H9 (cell line): ENCODE data around the gene GPALPP1. TPM values are rescaled to one million over a fixed set of nuclear protein-coding genes. Genes with fewer than 3 reads are reported as not detected.

Experiments
- DNase-seq: peaks from one replicate; pipeline ENCODE4 v3.0.0-alpha.2; 2017
- H2AFZ ChIP-seq: one replicate; pipeline ENCODE4 v1.6.1; 2013; ENCODE audit warnings: mild to moderate bottlenecking, low read length, control low read depth, moderate library complexity
- H2AK5ac ChIP-seq: 2 replicates; pipeline ENCODE4 v1.6.1; 2013; ENCODE audit warnings: low read length, control low read depth, mixed read lengths; ENCODE audit not compliant: insufficient read length
- H2BK120ac ChIP-seq: one replicate; pipeline ENCODE4 v1.6.1; 2013; ENCODE audit warnings: low read depth, mild to moderate bottlenecking, low read length, control low read depth, inconsistent platforms; ENCODE audit not compliant: poor library complexity, severe bottlenecking
- H2BK12ac ChIP-seq: 2 replicates; pipeline ENCODE4 v1.6.1; 2013; ENCODE audit warnings: low read length, control low read depth, mixed read lengths, low read depth; ENCODE audit not compliant: insufficient read length
- H2BK15ac ChIP-seq: 2 replicates; pipeline ENCODE4 v1.6.1; 2013; ENCODE audit warnings: low read depth, low read length, control low read depth
- H2BK20ac ChIP-seq: one replicate; pipeline ENCODE4 v1.6.1; 2013; ENCODE audit warnings: low read depth, mild to moderate bottlenecking, low read length, control low read depth, inconsistent platforms; ENCODE audit not compliant: poor library complexity, severe bottlenecking
- H2BK5ac ChIP-seq: 2 replicates; pipeline ENCODE4 v1.6.1; 2013; ENCODE audit warnings: low read length, control low read depth, mixed read lengths; ENCODE audit not compliant: insufficient read length
- H3K14ac ChIP-seq: 2 replicates; pipeline ENCODE4 v1.6.1; 2013; ENCODE audit warnings: low read length, control low read depth; ENCODE audit not compliant: insufficient read depth
- H3K18ac ChIP-seq: 2 replicates; pipeline ENCODE4 v1.6.1; 2013; ENCODE audit warnings: low read depth, mild to moderate bottlenecking, mixed read lengths, low read length, control low read depth; ENCODE audit not compliant: insufficient read length
- H3K23ac ChIP-seq: 2 replicates; pipeline ENCODE4 v1.6.1; 2013; ENCODE audit warnings: low read length, control low read depth, mixed read lengths, low read depth; ENCODE audit not compliant: insufficient read length
- H3K23me2 ChIP-seq: 2 replicates; pipeline ENCODE4 v1.6.1; 2013; ENCODE audit warnings: low read depth, mild to moderate bottlenecking, mixed read lengths, low read length, control low read depth; ENCODE audit not compliant: insufficient read length, poor library complexity, severe bottlenecking
- H3K27ac ChIP-seq: 2 replicates; pipeline ENCODE4 v1.5.1; 2013; ENCODE audit warnings: low read length, control low read depth, mixed read lengths, low read depth; ENCODE audit not compliant: insufficient read length
- H3K27me3 ChIP-seq: 2 replicates; pipeline ENCODE4 v1.6.1; 2013; ENCODE audit warnings: low read length, control low read depth, inconsistent platforms; ENCODE audit not compliant: insufficient read depth
- H3K4ac ChIP-seq: 2 replicates; pipeline ENCODE4 v1.6.1; 2013; ENCODE audit warnings: low read depth, mild to moderate bottlenecking, control low read depth, inconsistent platforms, low read length, moderate library complexity
- H3K4me1 ChIP-seq: 2 replicates; pipeline ENCODE4 v1.6.1; 2013; ENCODE audit warnings: low read length, control low read depth, inconsistent platforms; ENCODE audit not compliant: insufficient read depth
- H3K4me2 ChIP-seq: 2 replicates; pipeline ENCODE4 v1.6.1; 2013; ENCODE audit warnings: low read length, control low read depth, mixed read lengths; ENCODE audit not compliant: insufficient read length, insufficient read depth
- H3K56ac ChIP-seq: 2 replicates; pipeline ENCODE4 v1.6.1; 2013; ENCODE audit warnings: low read depth, mild to moderate bottlenecking, mixed read lengths, low read length, control low read depth; ENCODE audit not compliant: insufficient read length
- H3K79me1 ChIP-seq: 2 replicates; pipeline ENCODE4 v1.6.1; 2013; ENCODE audit warnings: low read depth, mild to moderate bottlenecking, moderate library complexity, low read length, control low read depth, inconsistent platforms; ENCODE audit not compliant: insufficient read depth, poor library complexity, severe bottlenecking
- H3K79me2 ChIP-seq: 2 replicates; pipeline ENCODE4 v1.6.1; 2013; ENCODE audit warnings: low read length, control low read depth, inconsistent platforms; ENCODE audit not compliant: insufficient read depth
- H3K9ac ChIP-seq: 2 replicates; pipeline ENCODE4 v1.6.1; 2013; ENCODE audit warnings: low read length, control low read depth, mixed read lengths; ENCODE audit not compliant: insufficient read length; ENCODE audit errors: extremely low read depth
- H3K9me3 ChIP-seq: one replicate; pipeline ENCODE4 v1.6.1; 2013; ENCODE audit warnings: low read depth, low read length, inconsistent platforms; ENCODE audit not compliant: control insufficient read depth
- H3T11ph ChIP-seq: one replicate; pipeline ENCODE4 v1.6.1; 2013; ENCODE audit warnings: mild to moderate bottlenecking, low read length, control low read depth, inconsistent platforms
- H4K20me1 ChIP-seq: one replicate; pipeline ENCODE4 v1.6.1; 2013; ENCODE audit not compliant: control insufficient read depth, insufficient read length, insufficient read depth
- H4K5ac ChIP-seq: 2 replicates; pipeline ENCODE4 v1.6.1; 2013; ENCODE audit warnings: low read depth, mild to moderate bottlenecking, mixed read lengths, low read length, control low read depth; ENCODE audit not compliant: insufficient read length
- H4K8ac ChIP-seq: replicated peaks from 2 replicates; pipeline ENCODE4 v1.6.1; 2013; ENCODE audit warnings: low read length, control low read depth, mixed read lengths, low read depth; ENCODE audit not compliant: insufficient read length
- H4K91ac ChIP-seq: 2 replicates; pipeline ENCODE4 v1.6.1; 2013; ENCODE audit warnings: low read depth, mild to moderate bottlenecking, moderate library complexity, mixed read lengths, low read length, control low read depth; ENCODE audit not compliant: insufficient read length
- H3K27ac Mint-ChIP-seq, 3 experiments: 2 replicates in 2 of 3; 3 replicates in 1 of 3; pipeline ENCODE4 v1.8.0; 2020 to 2021; ENCODE audit warnings: mixed read lengths in 3 of 3, mild to moderate bottlenecking in 1 of 3, moderate library complexity in 1 of 3
- H3K27me3 Mint-ChIP-seq: 2 replicates; pipeline ENCODE4 v1.8.0; 2021; ENCODE audit warnings: low read depth, mild to moderate bottlenecking, moderate library complexity, mixed read lengths
- H3K36me3 Mint-ChIP-seq, 3 experiments: 2 replicates in 2 of 3; 3 replicates in 1 of 3; pipeline ENCODE4 v1.8.0; 2020 to 2021; ENCODE audit warnings: low read depth in 3 of 3, mixed read lengths in 3 of 3; ENCODE audit not compliant: insufficient read depth in 1 of 3
- H3K4me1 Mint-ChIP-seq, 2 experiments: 2 replicates each; pipeline ENCODE4 v1.8.0; 2020; ENCODE audit warnings: mixed read lengths in 2 of 2
- H3K4me3 Mint-ChIP-seq, 2 experiments: 2 replicates in 1 of 2; 3 replicates in 1 of 2; pipeline ENCODE4 v1.8.0; 2020 to 2021; ENCODE audit warnings: mild to moderate bottlenecking in 2 of 2, mixed read lengths in 2 of 2, moderate library complexity in 1 of 2
- H3K9me3 Mint-ChIP-seq, 2 experiments: 2 replicates in 1 of 2; 3 replicates in 1 of 2; pipeline ENCODE4 v1.8.0; 2020; ENCODE audit warnings: mild to moderate bottlenecking in 2 of 2, mixed read lengths in 2 of 2, moderate library complexity in 1 of 2
- WGBS: extraction: QIAGEN DNeasy Blood & Tissue Kit; methylation state at CpG from one replicate; pipeline ENCODE4 v1.1.7; 2013; ENCODE audit warnings: missing lambda C conversion rate, low lambda C conversion rate, mixed read lengths; ENCODE audit not compliant: insufficient read length; ENCODE audit errors: extremely low coverage; 5-methylcytosine and 5-hydroxymethylcytosine counted together
- total RNA-seq: library from RNA; stranded (reverse); gene quantifications from 2 replicates; pipeline ENCODE4 v1.2.1, GENCODE V29; 2021
- TF ChIP-seq, protein P1 (sequence below): fragments of 200-600 bp; sonication (generic); conservative IDR thresholded peaks from 3 replicates; pipeline ENCODE4 v1.8.0; 2021; ENCODE audit warnings: antibody characterized with exemption, mild to moderate bottlenecking

The GPALPP1 gene
- total RNA-seq, 1 experiment from 2014 or later = 21.9 TPM

DNA sequence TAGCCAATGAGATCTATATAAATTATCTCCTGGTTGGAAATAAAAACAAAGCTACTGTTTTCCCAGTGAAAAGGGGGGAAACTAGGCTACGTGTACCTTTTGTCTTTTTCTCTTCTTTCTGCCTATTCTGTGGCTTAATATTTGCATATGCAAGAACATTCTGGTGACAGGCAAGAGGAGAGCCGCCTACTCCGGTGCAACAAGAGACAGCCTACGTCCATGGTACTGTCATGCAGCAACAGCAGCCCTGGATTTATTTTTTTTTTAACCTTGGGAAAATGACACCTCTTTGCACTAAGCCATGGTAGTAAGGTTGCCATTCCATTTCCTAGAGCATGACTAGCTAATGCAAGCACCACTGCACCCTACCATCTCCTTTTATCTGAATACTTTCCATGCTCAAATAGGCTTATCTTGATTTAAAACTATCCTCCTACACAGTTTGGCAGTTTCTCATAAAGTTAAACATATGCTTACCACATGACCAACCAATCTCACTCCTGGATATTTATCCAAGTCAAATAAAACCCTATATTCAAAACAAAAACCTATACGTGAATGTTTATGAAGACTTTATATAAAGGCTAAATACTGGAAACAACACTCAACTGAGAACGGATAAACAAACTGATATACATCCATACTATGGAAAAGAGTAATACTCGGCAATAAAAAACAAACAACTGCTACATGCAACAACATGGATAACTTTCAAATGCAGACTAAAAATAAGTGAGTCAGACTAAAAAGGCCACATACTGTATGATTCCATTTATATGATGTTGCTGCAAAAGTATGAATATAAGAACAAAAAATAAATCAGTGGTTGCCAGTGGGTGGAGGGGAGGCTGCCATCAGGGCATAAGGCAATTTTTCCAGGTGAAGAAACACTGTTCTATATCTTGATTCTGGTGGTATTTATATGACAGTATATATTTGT, 17.4 kb upstream of the GPALPP1 start:
- Histone ChIP-seq H2AFZ (no peak overlapping the region), H3K4ac (no peak overlapping the region), H3K56ac (no peak overlapping the region), H3T11ph (no peak overlapping the region), H3K14ac (no peak overlapping the region), H3K4me2 (no peak overlapping the region), H3K18ac (no peak overlapping the region), H3K79me1 (no peaks in the 10 kb centered on the region), H3K27me3 (no peaks in the 10 kb centered on the region), H2BK120ac (no peak overlapping the region), H3K9me3 (no peaks in the 10 kb centered on the region), H4K8ac (no peak overlapping the region), H2AK5ac (no peak overlapping the region), H2BK12ac (no peak overlapping the region), H4K20me1 (no peaks in the 10 kb centered on the region), H3K4me1 (no peaks in the 10 kb centered on the region), H4K91ac (no peak overlapping the region), H3K23ac (no peak overlapping the region), H4K5ac (no peak overlapping the region), H3K79me2 (no peaks in the 10 kb centered on the region), H2BK15ac (no peak overlapping the region), H2BK20ac (no peak overlapping the region), H3K9ac (no peak overlapping the region), H3K23me2 (no peaks in the 10 kb centered on the region), H2BK5ac (no peak overlapping the region), H3K27ac (no peak overlapping the region)
- Mint-ChIP-seq H3K9me3 (no peaks in the 10 kb centered on the region), H3K36me3 (peaks cover 11 to 22% (median 16%) of the 10 kb centered on the region in 3 experiments; a peak in 6 of 7 replicates), H3K4me3 (no peak overlapping the region), H3K27ac (peak overlapping the region in 2 of 3 experiments; percentile 4 to 64; a peak in 2 of 7 replicates), H3K27me3 (no peaks in the 10 kb centered on the region), H3K4me1 (peaks cover 9 to 11% of the 10 kb centered on the region in 2 experiments)
- WGBS = 100% methylated on average over 1 of the region's 7 CpGs
- TF ChIP-seq, protein P1, sequence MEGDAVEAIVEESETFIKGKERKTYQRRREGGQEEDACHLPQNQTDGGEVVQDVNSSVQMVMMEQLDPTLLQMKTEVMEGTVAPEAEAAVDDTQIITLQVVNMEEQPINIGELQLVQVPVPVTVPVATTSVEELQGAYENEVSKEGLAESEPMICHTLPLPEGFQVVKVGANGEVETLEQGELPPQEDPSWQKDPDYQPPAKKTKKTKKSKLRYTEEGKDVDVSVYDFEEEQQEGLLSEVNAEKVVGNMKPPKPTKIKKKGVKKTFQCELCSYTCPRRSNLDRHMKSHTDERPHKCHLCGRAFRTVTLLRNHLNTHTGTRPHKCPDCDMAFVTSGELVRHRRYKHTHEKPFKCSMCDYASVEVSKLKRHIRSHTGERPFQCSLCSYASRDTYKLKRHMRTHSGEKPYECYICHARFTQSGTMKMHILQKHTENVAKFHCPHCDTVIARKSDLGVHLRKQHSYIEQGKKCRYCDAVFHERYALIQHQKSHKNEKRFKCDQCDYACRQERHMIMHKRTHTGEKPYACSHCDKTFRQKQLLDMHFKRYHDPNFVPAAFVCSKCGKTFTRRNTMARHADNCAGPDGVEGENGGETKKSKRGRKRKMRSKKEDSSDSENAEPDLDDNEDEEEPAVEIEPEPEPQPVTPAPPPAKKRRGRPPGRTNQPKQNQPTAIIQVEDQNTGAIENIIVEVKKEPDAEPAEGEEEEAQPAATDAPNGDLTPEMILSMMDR = no peak
- no peak for DNase-seq
